H9 (cell line): ENCODE data around the gene CADPS2. TPM values are rescaled to one million over a fixed set of nuclear protein-coding genes. Genes with fewer than 3 reads are reported as not detected.

Experiments
- DNase-seq: peaks from one replicate; pipeline ENCODE4 v3.0.0-alpha.2; 2017
- H2AFZ ChIP-seq: one replicate; pipeline ENCODE4 v1.6.1; 2013; ENCODE audit warnings: mild to moderate bottlenecking, low read length, control low read depth, moderate library complexity
- H2AK5ac ChIP-seq: 2 replicates; pipeline ENCODE4 v1.6.1; 2013; ENCODE audit warnings: low read length, control low read depth, mixed read lengths; ENCODE audit not compliant: insufficient read length
- H2BK120ac ChIP-seq: one replicate; pipeline ENCODE4 v1.6.1; 2013; ENCODE audit warnings: low read depth, mild to moderate bottlenecking, low read length, control low read depth, inconsistent platforms; ENCODE audit not compliant: poor library complexity, severe bottlenecking
- H2BK12ac ChIP-seq: 2 replicates; pipeline ENCODE4 v1.6.1; 2013; ENCODE audit warnings: low read length, control low read depth, mixed read lengths, low read depth; ENCODE audit not compliant: insufficient read length
- H2BK15ac ChIP-seq: 2 replicates; pipeline ENCODE4 v1.6.1; 2013; ENCODE audit warnings: low read depth, low read length, control low read depth
- H2BK20ac ChIP-seq: one replicate; pipeline ENCODE4 v1.6.1; 2013; ENCODE audit warnings: low read depth, mild to moderate bottlenecking, low read length, control low read depth, inconsistent platforms; ENCODE audit not compliant: poor library complexity, severe bottlenecking
- H2BK5ac ChIP-seq: 2 replicates; pipeline ENCODE4 v1.6.1; 2013; ENCODE audit warnings: low read length, control low read depth, mixed read lengths; ENCODE audit not compliant: insufficient read length
- H3K14ac ChIP-seq: 2 replicates; pipeline ENCODE4 v1.6.1; 2013; ENCODE audit warnings: low read length, control low read depth; ENCODE audit not compliant: insufficient read depth
- H3K18ac ChIP-seq: 2 replicates; pipeline ENCODE4 v1.6.1; 2013; ENCODE audit warnings: low read depth, mild to moderate bottlenecking, mixed read lengths, low read length, control low read depth; ENCODE audit not compliant: insufficient read length
- H3K23ac ChIP-seq: 2 replicates; pipeline ENCODE4 v1.6.1; 2013; ENCODE audit warnings: low read length, control low read depth, mixed read lengths, low read depth; ENCODE audit not compliant: insufficient read length
- H3K23me2 ChIP-seq: 2 replicates; pipeline ENCODE4 v1.6.1; 2013; ENCODE audit warnings: low read depth, mild to moderate bottlenecking, mixed read lengths, low read length, control low read depth; ENCODE audit not compliant: insufficient read length, poor library complexity, severe bottlenecking
- H3K27ac ChIP-seq: 2 replicates; pipeline ENCODE4 v1.5.1; 2013; ENCODE audit warnings: low read length, control low read depth, mixed read lengths, low read depth; ENCODE audit not compliant: insufficient read length
- H3K27me3 ChIP-seq: 2 replicates; pipeline ENCODE4 v1.6.1; 2013; ENCODE audit warnings: low read length, control low read depth, inconsistent platforms; ENCODE audit not compliant: insufficient read depth
- H3K4ac ChIP-seq: 2 replicates; pipeline ENCODE4 v1.6.1; 2013; ENCODE audit warnings: low read depth, mild to moderate bottlenecking, control low read depth, inconsistent platforms, low read length, moderate library complexity
- H3K4me1 ChIP-seq: 2 replicates; pipeline ENCODE4 v1.6.1; 2013; ENCODE audit warnings: low read length, control low read depth, inconsistent platforms; ENCODE audit not compliant: insufficient read depth
- H3K4me2 ChIP-seq: 2 replicates; pipeline ENCODE4 v1.6.1; 2013; ENCODE audit warnings: low read length, control low read depth, mixed read lengths; ENCODE audit not compliant: insufficient read length, insufficient read depth
- H3K56ac ChIP-seq: 2 replicates; pipeline ENCODE4 v1.6.1; 2013; ENCODE audit warnings: low read depth, mild to moderate bottlenecking, mixed read lengths, low read length, control low read depth; ENCODE audit not compliant: insufficient read length
- H3K79me1 ChIP-seq: 2 replicates; pipeline ENCODE4 v1.6.1; 2013; ENCODE audit warnings: low read depth, mild to moderate bottlenecking, moderate library complexity, low read length, control low read depth, inconsistent platforms; ENCODE audit not compliant: insufficient read depth, poor library complexity, severe bottlenecking
- H3K79me2 ChIP-seq: 2 replicates; pipeline ENCODE4 v1.6.1; 2013; ENCODE audit warnings: low read length, control low read depth, inconsistent platforms; ENCODE audit not compliant: insufficient read depth
- H3K9ac ChIP-seq: 2 replicates; pipeline ENCODE4 v1.6.1; 2013; ENCODE audit warnings: low read length, control low read depth, mixed read lengths; ENCODE audit not compliant: insufficient read length; ENCODE audit errors: extremely low read depth
- H3K9me3 ChIP-seq: one replicate; pipeline ENCODE4 v1.6.1; 2013; ENCODE audit warnings: low read depth, low read length, inconsistent platforms; ENCODE audit not compliant: control insufficient read depth
- H3T11ph ChIP-seq: one replicate; pipeline ENCODE4 v1.6.1; 2013; ENCODE audit warnings: mild to moderate bottlenecking, low read length, control low read depth, inconsistent platforms
- H4K20me1 ChIP-seq: one replicate; pipeline ENCODE4 v1.6.1; 2013; ENCODE audit not compliant: control insufficient read depth, insufficient read length, insufficient read depth
- H4K5ac ChIP-seq: 2 replicates; pipeline ENCODE4 v1.6.1; 2013; ENCODE audit warnings: low read depth, mild to moderate bottlenecking, mixed read lengths, low read length, control low read depth; ENCODE audit not compliant: insufficient read length
- H4K8ac ChIP-seq: replicated peaks from 2 replicates; pipeline ENCODE4 v1.6.1; 2013; ENCODE audit warnings: low read length, control low read depth, mixed read lengths, low read depth; ENCODE audit not compliant: insufficient read length
- H4K91ac ChIP-seq: 2 replicates; pipeline ENCODE4 v1.6.1; 2013; ENCODE audit warnings: low read depth, mild to moderate bottlenecking, moderate library complexity, mixed read lengths, low read length, control low read depth; ENCODE audit not compliant: insufficient read length
- H3K27ac Mint-ChIP-seq, 3 experiments: 2 replicates in 2 of 3; 3 replicates in 1 of 3; pipeline ENCODE4 v1.8.0; 2020 to 2021; ENCODE audit warnings: mixed read lengths in 3 of 3, mild to moderate bottlenecking in 1 of 3, moderate library complexity in 1 of 3
- H3K27me3 Mint-ChIP-seq: 2 replicates; pipeline ENCODE4 v1.8.0; 2021; ENCODE audit warnings: low read depth, mild to moderate bottlenecking, moderate library complexity, mixed read lengths
- H3K36me3 Mint-ChIP-seq, 3 experiments: 2 replicates in 2 of 3; 3 replicates in 1 of 3; pipeline ENCODE4 v1.8.0; 2020 to 2021; ENCODE audit warnings: low read depth in 3 of 3, mixed read lengths in 3 of 3; ENCODE audit not compliant: insufficient read depth in 1 of 3
- H3K4me1 Mint-ChIP-seq, 2 experiments: 2 replicates each; pipeline ENCODE4 v1.8.0; 2020; ENCODE audit warnings: mixed read lengths in 2 of 2
- H3K4me3 Mint-ChIP-seq, 2 experiments: 2 replicates in 1 of 2; 3 replicates in 1 of 2; pipeline ENCODE4 v1.8.0; 2020 to 2021; ENCODE audit warnings: mild to moderate bottlenecking in 2 of 2, mixed read lengths in 2 of 2, moderate library complexity in 1 of 2
- H3K9me3 Mint-ChIP-seq, 2 experiments: 2 replicates in 1 of 2; 3 replicates in 1 of 2; pipeline ENCODE4 v1.8.0; 2020; ENCODE audit warnings: mild to moderate bottlenecking in 2 of 2, mixed read lengths in 2 of 2, moderate library complexity in 1 of 2
- WGBS: extraction: QIAGEN DNeasy Blood & Tissue Kit; methylation state at CpG from one replicate; pipeline ENCODE4 v1.1.7; 2013; ENCODE audit warnings: missing lambda C conversion rate, low lambda C conversion rate, mixed read lengths; ENCODE audit not compliant: insufficient read length; ENCODE audit errors: extremely low coverage; 5-methylcytosine and 5-hydroxymethylcytosine counted together
- total RNA-seq: library from RNA; stranded (reverse); gene quantifications from 2 replicates; pipeline ENCODE4 v1.2.1, GENCODE V29; 2021
- TF ChIP-seq, protein P1 (sequence below): fragments of 200-600 bp; sonication (generic); conservative IDR thresholded peaks from 3 replicates; pipeline ENCODE4 v1.8.0; 2021; ENCODE audit warnings: antibody characterized with exemption, mild to moderate bottlenecking

The CADPS2 gene
- total RNA-seq, 1 experiment from 2014 or later, result 7.1 TPM

DNA sequence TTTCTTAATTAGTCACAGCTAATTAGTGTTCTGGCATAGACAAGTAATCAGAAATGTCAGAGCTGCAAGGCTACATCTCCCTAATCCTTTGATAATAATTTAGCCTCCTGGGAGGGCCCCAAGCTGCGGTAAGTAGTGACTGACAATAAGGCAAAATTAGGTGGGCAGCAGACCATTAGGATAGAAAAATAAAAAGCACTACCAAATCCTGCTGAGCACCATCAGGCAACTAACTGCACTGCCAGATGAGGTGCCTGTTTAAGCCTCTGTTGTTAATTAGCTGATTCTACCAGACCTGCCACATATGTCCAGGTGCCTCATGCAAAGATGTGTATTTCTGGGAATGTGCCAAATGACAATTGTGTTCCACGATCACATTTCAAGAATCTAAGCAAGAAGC, 549.2 kb downstream of the CADPS2 start:
- Histone ChIP-seq H2AK5ac (no peak overlapping the region), H3K4me1 (peaks cover 5% of the 10 kb centered on the region), H2BK12ac (no peak overlapping the region), H4K91ac (no peak overlapping the region), H3K56ac (no peak overlapping the region), H3K14ac (no peak overlapping the region), H2BK5ac (no peak overlapping the region), H2BK20ac (no peak overlapping the region), H3K79me1 (no peaks in the 10 kb centered on the region), H2BK120ac (no peak overlapping the region), H4K8ac (no peak overlapping the region), H3K9ac (no peak overlapping the region), H4K5ac (no peak overlapping the region), H3K18ac (no peak overlapping the region), H3K23ac (no peak overlapping the region), H3K9me3 (no peaks in the 10 kb centered on the region), H3K27me3 (no peaks in the 10 kb centered on the region), H4K20me1 (no peaks in the 10 kb centered on the region), H2BK15ac (no peak overlapping the region), H3K4ac (no peak overlapping the region), H3K79me2 (no peaks in the 10 kb centered on the region), H3K23me2 (peaks cover 2% of the 10 kb centered on the region), H3T11ph (no peak overlapping the region), H3K4me2 (no peak overlapping the region), H3K27ac (no peak overlapping the region), H2AFZ (no peak overlapping the region)
- Mint-ChIP-seq H3K27me3 (no peaks in the 10 kb centered on the region), H3K9me3 (no peaks in the 10 kb centered on the region), H3K4me3 (no peak overlapping the region), H3K36me3 (no peaks in the 10 kb centered on the region), H3K4me1 (peaks cover 45 to 47% of the 10 kb centered on the region in 2 experiments), H3K27ac (peak overlapping the region in 1 of 3 experiments; percentile 92; a peak in 2 of 7 replicates)
- no peak for DNase-seq
- TF ChIP-seq, protein P1, sequence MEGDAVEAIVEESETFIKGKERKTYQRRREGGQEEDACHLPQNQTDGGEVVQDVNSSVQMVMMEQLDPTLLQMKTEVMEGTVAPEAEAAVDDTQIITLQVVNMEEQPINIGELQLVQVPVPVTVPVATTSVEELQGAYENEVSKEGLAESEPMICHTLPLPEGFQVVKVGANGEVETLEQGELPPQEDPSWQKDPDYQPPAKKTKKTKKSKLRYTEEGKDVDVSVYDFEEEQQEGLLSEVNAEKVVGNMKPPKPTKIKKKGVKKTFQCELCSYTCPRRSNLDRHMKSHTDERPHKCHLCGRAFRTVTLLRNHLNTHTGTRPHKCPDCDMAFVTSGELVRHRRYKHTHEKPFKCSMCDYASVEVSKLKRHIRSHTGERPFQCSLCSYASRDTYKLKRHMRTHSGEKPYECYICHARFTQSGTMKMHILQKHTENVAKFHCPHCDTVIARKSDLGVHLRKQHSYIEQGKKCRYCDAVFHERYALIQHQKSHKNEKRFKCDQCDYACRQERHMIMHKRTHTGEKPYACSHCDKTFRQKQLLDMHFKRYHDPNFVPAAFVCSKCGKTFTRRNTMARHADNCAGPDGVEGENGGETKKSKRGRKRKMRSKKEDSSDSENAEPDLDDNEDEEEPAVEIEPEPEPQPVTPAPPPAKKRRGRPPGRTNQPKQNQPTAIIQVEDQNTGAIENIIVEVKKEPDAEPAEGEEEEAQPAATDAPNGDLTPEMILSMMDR, result no peak
- no CpG with 5 or more reads among the region's 2 CpGs for WGBS
